OCI-LY1 (cell line): ENCODE measurements around the gene EEFSEC.

Experiments
- H2AFZ ChIP-seq: fragments of 200-600 bp; sonication (generic), shearing (Covaris generic); 2 replicates; pipeline ENCODE4 v1.6.0; 2014; ENCODE audit warnings: antibody characterized with exemption, mild to moderate bottlenecking, low read length
- H3F3A ChIP-seq: fragments of 200-600 bp; sonication (generic), shearing (Covaris generic); 2 replicates; pipeline ENCODE4 v1.6.0; 2014; ENCODE audit warnings: mild to moderate bottlenecking, antibody characterized with exemption, low read length, moderate library complexity; ENCODE audit not compliant: insufficient read depth
- H3K27ac ChIP-seq: fragments of 200-600 bp; sonication (generic); 2 replicates; pipeline ENCODE4 v1.5.1; 2014; ENCODE audit warnings: low read length, mixed run types, mild to moderate bottlenecking, low read depth; ENCODE audit not compliant: poor library complexity, severe bottlenecking
- H3K27me3 ChIP-seq: fragments of 200-600 bp; sonication (generic); 2 replicates; pipeline ENCODE4 v1.6.0; 2014; ENCODE audit warnings: antibody characterized with exemption, mild to moderate bottlenecking, low read length, moderate library complexity; ENCODE audit not compliant: insufficient read depth
- H3K36me3 ChIP-seq: fragments of 200-600 bp; sonication (generic); 2 replicates; pipeline ENCODE4 v1.6.1; 2014; ENCODE audit warnings: mild to moderate bottlenecking, antibody characterized with exemption, low read length, moderate library complexity, mixed read lengths; ENCODE audit not compliant: insufficient read depth
- H3K4me1 ChIP-seq: fragments of 200-600 bp; sonication (generic); 2 replicates; pipeline ENCODE4 v1.5.1; 2014; ENCODE audit warnings: mild to moderate bottlenecking, low read length, moderate library complexity; ENCODE audit not compliant: insufficient read depth, severe bottlenecking
- H3K4me2 ChIP-seq: fragments of 200-600 bp; sonication (generic), shearing (Covaris generic); 2 replicates; pipeline ENCODE4 v1.6.1; 2014; ENCODE audit warnings: low read length
- H3K4me3 ChIP-seq: fragments of 200-600 bp; sonication (generic); 2 replicates; pipeline ENCODE4 v1.5.1; 2014; ENCODE audit warnings: low read length, low read depth, mild to moderate bottlenecking, mixed read lengths; ENCODE audit not compliant: poor library complexity, severe bottlenecking
- H3K79me2 ChIP-seq: fragments of 200-600 bp; shearing (Covaris generic); 2 replicates; pipeline ENCODE4 v1.6.1; 2016; ENCODE audit warnings: mixed run types, low read length, mixed read lengths; ENCODE audit not compliant: insufficient read depth
- H3K9ac ChIP-seq: fragments of 200-600 bp; sonication (generic), shearing (Covaris generic); 2 replicates; pipeline ENCODE4 v1.6.1; 2014; ENCODE audit warnings: mild to moderate bottlenecking, low read length, mixed read lengths
- H3K9me2 ChIP-seq: fragments of 200-600 bp; sonication (generic), shearing (Covaris generic); 2 replicates; pipeline ENCODE4 v1.6.1; 2014; ENCODE audit warnings: low read depth, mild to moderate bottlenecking, low read length, mixed read lengths
- H3K9me3 ChIP-seq: fragments of 200-600 bp; shearing (Covaris generic); 2 replicates; pipeline ENCODE4 v1.6.1; 2014; ENCODE audit warnings: low read length, mixed read lengths
- H4K20me1 ChIP-seq: fragments of 200-600 bp; sonication (generic), shearing (Covaris generic); 2 replicates; pipeline ENCODE4 v1.6.0; 2016; ENCODE audit warnings: mild to moderate bottlenecking, low read length; ENCODE audit not compliant: insufficient read depth
- EZH2 ChIP-seq: fragments of 200-600 bp; sonication (generic), shearing (Covaris generic); IDR thresholded peaks from 2 replicates; pipeline ENCODE4 v1.8.0; 2017; ENCODE audit warnings: borderline replicate concordance, mixed run types, mild to moderate bottlenecking, antibody characterized with exemption, low read length, moderate library complexity, mixed read lengths
- TF ChIP-seq, protein P1 (sequence below): fragments of 200-600 bp; sonication (generic), shearing (Covaris generic); IDR thresholded peaks from 2 replicates; pipeline ENCODE4 v1.5.1; 2017; ENCODE audit warnings: mild to moderate bottlenecking, antibody characterized with exemption, low read length, moderate library complexity, mixed read lengths

EEFSEC gene

DNA sequence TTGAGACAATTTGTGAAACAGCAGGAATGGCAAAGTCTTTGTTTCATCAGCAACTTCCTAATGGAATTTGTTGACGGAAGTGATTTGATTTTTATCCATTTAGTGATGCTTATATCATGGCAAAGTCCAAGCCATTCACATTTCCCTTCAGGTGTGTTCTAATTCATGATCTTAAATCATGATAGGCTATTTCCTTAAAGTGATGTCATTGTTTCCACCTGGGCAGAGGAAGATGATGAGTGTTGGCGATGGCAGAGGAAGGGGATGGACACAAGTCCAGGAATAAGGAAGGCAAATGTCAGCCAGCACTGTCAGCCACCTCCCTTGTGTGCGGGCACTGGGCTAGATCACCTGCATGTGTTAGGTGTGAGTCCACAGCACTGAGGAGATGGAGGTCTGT is 49.9 kb downstream of the EEFSEC start:
- no peaks in the 10 kb centered on the region for H3K79me2 ChIP-seq
- no peaks in the 10 kb centered on the region for H4K20me1 ChIP-seq
- H2AFZ ChIP-seq, result no peak overlapping the region
- no peaks in the 10 kb centered on the region for H3K27me3 ChIP-seq
- no peak overlapping the region for H3K4me3 ChIP-seq
- no peak overlapping the region for H3K4me2 ChIP-seq
- H3K9me3 ChIP-seq, result peaks cover 4% of the 10 kb centered on the region; the same call in 1 of the 2 replicates
- TF ChIP-seq, protein P1, sequence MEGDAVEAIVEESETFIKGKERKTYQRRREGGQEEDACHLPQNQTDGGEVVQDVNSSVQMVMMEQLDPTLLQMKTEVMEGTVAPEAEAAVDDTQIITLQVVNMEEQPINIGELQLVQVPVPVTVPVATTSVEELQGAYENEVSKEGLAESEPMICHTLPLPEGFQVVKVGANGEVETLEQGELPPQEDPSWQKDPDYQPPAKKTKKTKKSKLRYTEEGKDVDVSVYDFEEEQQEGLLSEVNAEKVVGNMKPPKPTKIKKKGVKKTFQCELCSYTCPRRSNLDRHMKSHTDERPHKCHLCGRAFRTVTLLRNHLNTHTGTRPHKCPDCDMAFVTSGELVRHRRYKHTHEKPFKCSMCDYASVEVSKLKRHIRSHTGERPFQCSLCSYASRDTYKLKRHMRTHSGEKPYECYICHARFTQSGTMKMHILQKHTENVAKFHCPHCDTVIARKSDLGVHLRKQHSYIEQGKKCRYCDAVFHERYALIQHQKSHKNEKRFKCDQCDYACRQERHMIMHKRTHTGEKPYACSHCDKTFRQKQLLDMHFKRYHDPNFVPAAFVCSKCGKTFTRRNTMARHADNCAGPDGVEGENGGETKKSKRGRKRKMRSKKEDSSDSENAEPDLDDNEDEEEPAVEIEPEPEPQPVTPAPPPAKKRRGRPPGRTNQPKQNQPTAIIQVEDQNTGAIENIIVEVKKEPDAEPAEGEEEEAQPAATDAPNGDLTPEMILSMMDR, result no peak
- TF ChIP-seq EZH2, result no peak
- H3K4me1 ChIP-seq, result no peaks in the 10 kb centered on the region
- H3F3A ChIP-seq, result no peaks in the 10 kb centered on the region
- H3K36me3 ChIP-seq, result peaks cover 9% of the 10 kb centered on the region; the same call in 1 of the 2 replicates
- H3K9me2 ChIP-seq, result no peaks in the 10 kb centered on the region
- H3K9ac ChIP-seq, result no peak overlapping the region
- H3K27ac ChIP-seq, result no peak overlapping the region

GRCh38 chr3:128205558-128206145 is 52.4 kb downstream of the EEFSEC start:
- H3K4me2 ChIP-seq, result no peak overlapping the region
- no peaks in the 10 kb centered on the region for H3F3A ChIP-seq

GRCh38 chr3:128207951-128208350 is 54.7 kb downstream of the EEFSEC start:
- Histone ChIP-seq H2AFZ (no peak overlapping the region), H3K4me1 (no peaks in the 10 kb centered on the region), H3K4me3 (no peak overlapping the region), H3K27me3 (no peaks in the 10 kb centered on the region), H3K9me2 (no peaks in the 10 kb centered on the region), H3K36me3 (no peaks in the 10 kb centered on the region), H3K4me2 (no peak overlapping the region), H4K20me1 (no peaks in the 10 kb centered on the region), H3K27ac (no peak overlapping the region), H3K79me2 (no peaks in the 10 kb centered on the region), H3K9ac (no peak overlapping the region), H3K9me3 (no peaks in the 10 kb centered on the region), H3F3A (no peaks in the 10 kb centered on the region)
- TF ChIP-seq, protein P1, result no peak
- TF ChIP-seq EZH2, result no peak

More at GRCh38 chr3:128205558-128206145, 52.4 kb downstream of the EEFSEC start:
- Histone ChIP-seq H3K9me3 (peaks cover 4% of the 10 kb centered on the region; the same call in 1 of the 2 replicates), H3K4me3 (no peak overlapping the region), H3K27me3 (no peaks in the 10 kb centered on the region), H4K20me1 (no peaks in the 10 kb centered on the region), H3K36me3 (peaks cover 9% of the 10 kb centered on the region; the same call in 1 of the 2 replicates), H3K4me1 (no peaks in the 10 kb centered on the region), H2AFZ (no peak overlapping the region), H3K27ac (no peak overlapping the region), H3K79me2 (no peaks in the 10 kb centered on the region), H3K9ac (no peak overlapping the region), H3K9me2 (no peaks in the 10 kb centered on the region)
- TF ChIP-seq EZH2, result no peak
- TF ChIP-seq, protein P1, result no peak
